ENCODE data around the gene MYH3.

MYH3 gene

GRCh38 chr17:10663231-10663630 is 6.1 kb upstream of the MYH3 start:
- Mint-ChIP-seq H3K27me3 (no peaks in the 10 kb centered on the region), H3K4me1 (no peaks in the 10 kb centered on the region), H3K9me3 (no peaks in the 10 kb centered on the region), H3K4me3 (no peak overlapping the region), H3K36me3 (peaks cover 45% of the 10 kb centered on the region), H3K27ac (no peak overlapping the region)
- no peak for ATAC-seq

GRCh38 chr17:10661437-10661836 is 4.3 kb upstream of the MYH3 start:
- no peaks in the 10 kb centered on the region for H3K9me3 Mint-ChIP-seq
- no peak for ATAC-seq
- no peak overlapping the region for H3K27ac Mint-ChIP-seq
- no peak overlapping the region for H3K4me3 Mint-ChIP-seq
- H3K27me3 Mint-ChIP-seq, result no peaks in the 10 kb centered on the region
- no peaks in the 10 kb centered on the region for H3K4me1 Mint-ChIP-seq
- peaks cover 50% of the 10 kb centered on the region for H3K36me3 Mint-ChIP-seq

GRCh38 chr17:10657879-10658278 is 770 bp upstream of the MYH3 start:
- Mint-ChIP-seq H3K4me1 (peaks cover 6% of the 10 kb centered on the region), H3K9me3 (no peaks in the 10 kb centered on the region), H3K27me3 (peaks cover 10% of the 10 kb centered on the region), H3K36me3 (peaks cover 37% of the 10 kb centered on the region), H3K4me3 (no peak overlapping the region), H3K27ac (no peak overlapping the region)
- ATAC-seq, result no peak

GRCh38 chr17:10653987-10654386 is 3.1 kb downstream of the MYH3 start:
- Mint-ChIP-seq H3K9me3 (no peaks in the 10 kb centered on the region), H3K27ac (no peak overlapping the region)

GRCh38 chr17:10652984-10653659 is 4.0 kb downstream of the MYH3 start:
- H3K4me1 Mint-ChIP-seq, result peaks cover 6% of the 10 kb centered on the region
- H3K27me3 Mint-ChIP-seq, result peaks cover 10% of the 10 kb centered on the region
- H3K9me3 Mint-ChIP-seq, result no peaks in the 10 kb centered on the region
- H3K4me3 Mint-ChIP-seq, result no peak overlapping the region
- H3K36me3 Mint-ChIP-seq, result peaks cover 8% of the 10 kb centered on the region
- no peak overlapping the region for H3K27ac Mint-ChIP-seq
- ATAC-seq, result no peak

More at GRCh38 chr17:10653987-10654386, 3.1 kb downstream of the MYH3 start:
- Mint-ChIP-seq H3K27me3 (peaks cover 10% of the 10 kb centered on the region), H3K36me3 (peaks cover 10% of the 10 kb centered on the region), H3K4me3 (no peak overlapping the region), H3K4me1 (peaks cover 6% of the 10 kb centered on the region)
- ATAC-seq, result no peak

- peaks cover 7% of the 10 kb centered on the region for H3K36me3 Mint-ChIP-seq
- no peak for ATAC-seq
- H3K4me3 Mint-ChIP-seq, result no peak overlapping the region
- H3K4me1 Mint-ChIP-seq, result peaks cover 6% of the 10 kb centered on the region
- peaks cover 10% of the 10 kb centered on the region for H3K27me3 Mint-ChIP-seq
- no peaks in the 10 kb centered on the region for H3K9me3 Mint-ChIP-seq
- H3K27ac Mint-ChIP-seq, result no peak overlapping the region
Observed at GRCh38 chr17:10651927-10652326, 5.2 kb downstream of the MYH3 start.

- H3K9me3 Mint-ChIP-seq, result no peaks in the 10 kb centered on the region
- peaks cover 6% of the 10 kb centered on the region for H3K4me1 Mint-ChIP-seq
- H3K27ac Mint-ChIP-seq, result no peak overlapping the region
- no peak overlapping the region for H3K4me3 Mint-ChIP-seq
- no peak for ATAC-seq
- H3K27me3 Mint-ChIP-seq, result peaks cover 10% of the 10 kb centered on the region
- peaks cover 7% of the 10 kb centered on the region for H3K36me3 Mint-ChIP-seq
Observed at GRCh38 chr17:10649602-10650001, 7.5 kb downstream of the MYH3 start.

- ATAC-seq, result no peak
- Mint-ChIP-seq H3K9me3 (no peaks in the 10 kb centered on the region), H3K4me1 (peaks cover 2% of the 10 kb centered on the region), H3K27me3 (peaks cover 4% of the 10 kb centered on the region), H3K27ac (no peak overlapping the region), H3K36me3 (peaks cover 12% of the 10 kb centered on the region), H3K4me3 (no peak overlapping the region)
Observed at GRCh38 chr17:10648956-10649355, 8.2 kb downstream of the MYH3 start.

- ATAC-seq, result no peak
- Mint-ChIP-seq H3K4me3 (no peak overlapping the region), H3K9me3 (no peaks in the 10 kb centered on the region), H3K27me3 (no peaks in the 10 kb centered on the region), H3K36me3 (peaks cover 14% of the 10 kb centered on the region), H3K27ac (no peak overlapping the region), H3K4me1 (no peaks in the 10 kb centered on the region)
Observed at GRCh38 chr17:10648381-10648780, 8.7 kb downstream of the MYH3 start.

GRCh38 chr17:10646392-10646990 is 10.6 kb downstream of the MYH3 start:
- H3K27ac Mint-ChIP-seq, result no peak overlapping the region
- no peaks in the 10 kb centered on the region for H3K27me3 Mint-ChIP-seq
- H3K4me3 Mint-ChIP-seq, result no peak overlapping the region
- peaks cover 28% of the 10 kb centered on the region for H3K36me3 Mint-ChIP-seq
- ATAC-seq, result peak; percentile 24
- H3K4me1 Mint-ChIP-seq, result no peaks in the 10 kb centered on the region
- H3K9me3 Mint-ChIP-seq, result no peaks in the 10 kb centered on the region

- no peaks in the 10 kb centered on the region for H3K27me3 Mint-ChIP-seq
- no peak for ATAC-seq
- peaks cover 66% of the 10 kb centered on the region for H3K36me3 Mint-ChIP-seq
- peaks cover 5% of the 10 kb centered on the region for H3K4me1 Mint-ChIP-seq
- no peak overlapping the region for H3K27ac Mint-ChIP-seq
- no peak overlapping the region for H3K4me3 Mint-ChIP-seq
- H3K9me3 Mint-ChIP-seq, result no peaks in the 10 kb centered on the region
Observed at GRCh38 chr17:10640475-10640874, 16.6 kb downstream of the MYH3 start.

- no peaks in the 10 kb centered on the region for H3K9me3 Mint-ChIP-seq
- peaks cover 68% of the 10 kb centered on the region for H3K36me3 Mint-ChIP-seq
- H3K4me1 Mint-ChIP-seq, result peaks cover 23% of the 10 kb centered on the region
- H3K27ac Mint-ChIP-seq, result no peak overlapping the region
- ATAC-seq, result no peak
- H3K4me3 Mint-ChIP-seq, result no peak overlapping the region
- no peaks in the 10 kb centered on the region for H3K27me3 Mint-ChIP-seq
Observed at GRCh38 chr17:10638151-10638550, 19.0 kb downstream of the MYH3 start.

GRCh38 chr17:10635290-10635689 is 21.8 kb downstream of the MYH3 start:
- ATAC-seq, result no peak
- peak overlapping the region; percentile 60 for H3K27ac Mint-ChIP-seq
- H3K4me3 Mint-ChIP-seq, result no peak overlapping the region
- H3K27me3 Mint-ChIP-seq, result no peaks in the 10 kb centered on the region
- peaks cover 30% of the 10 kb centered on the region for H3K4me1 Mint-ChIP-seq
- H3K9me3 Mint-ChIP-seq, result no peaks in the 10 kb centered on the region
- H3K36me3 Mint-ChIP-seq, result peaks cover 53% of the 10 kb centered on the region

GRCh38 chr17:10633738-10634379 is 23.2 kb downstream of the MYH3 start:
- Mint-ChIP-seq H3K27ac (peak overlapping the region; percentile 80), H3K36me3 (peaks cover 53% of the 10 kb centered on the region), H3K27me3 (no peaks in the 10 kb centered on the region), H3K4me3 (peak overlapping the region; percentile 61), H3K9me3 (no peaks in the 10 kb centered on the region), H3K4me1 (peaks cover 30% of the 10 kb centered on the region)
- ATAC-seq, result peak; percentile 97

- Mint-ChIP-seq H3K9me3 (no peaks in the 10 kb centered on the region), H3K4me1 (peaks cover 30% of the 10 kb centered on the region), H3K27ac (no peak overlapping the region), H3K27me3 (no peaks in the 10 kb centered on the region), H3K4me3 (no peak overlapping the region), H3K36me3 (peaks cover 45% of the 10 kb centered on the region)
- no peak for ATAC-seq
Observed at GRCh38 chr17:10631701-10632100, 25.4 kb downstream of the MYH3 start.

Data from stimulated activated memory B cell treated with anti-CD40 and anti-IgM and Interleukin-4, amounts not matched to agents 10 μg/mL and 1 μg/mL and 100 μg/mL, for 72 hours (primary cell).